Neutrophil (primary cell): ENCODE results near the gene NR3C2.

Source experiments
- H3K27ac ChIP-seq: fragments of 200-600 bp; sonication (generic); 2 replicates; pipeline ENCODE4 v1.5.1; 2016; ENCODE audit warnings: mild to moderate bottlenecking, moderate library complexity
- H3K27me3 ChIP-seq: fragments of 200-600 bp; sonication (generic); 2 replicates; pipeline ENCODE4 v1.6.0; 2016; ENCODE audit warnings: mild to moderate bottlenecking
- H3K36me3 ChIP-seq: fragments of 200-600 bp; sonication (generic); 2 replicates; pipeline ENCODE4 v1.5.1; 2017
- H3K4me1 ChIP-seq, 2 experiments: fragments of 200-600 bp in 1 of 2; sonication (generic) in 1 of 2; 1 replicate in 1 of 2; 2 replicates in 1 of 2; pipeline versions ENCODE4 v1.5.1 to v1.6.1; 2013 to 2016; ENCODE audit warnings: low read depth in 1 of 2, low read length in 1 of 2, mild to moderate bottlenecking in 1 of 2, moderate library complexity in 1 of 2; ENCODE audit not compliant: control insufficient read depth in 1 of 2, insufficient read depth in 1 of 2
- H3K4me3 ChIP-seq, 2 experiments: fragments of 200-600 bp in 1 of 2; sonication (generic) in 1 of 2; 1 replicate in 1 of 2; 2 replicates in 1 of 2; pipeline ENCODE4 v1.5.1; 2013 to 2016; ENCODE audit warnings: low read depth in 1 of 2, low read length in 1 of 2, mild to moderate bottlenecking in 1 of 2, moderate library complexity in 1 of 2
- H3K9me3 ChIP-seq: fragments of 200-600 bp; sonication (generic); 2 replicates; pipeline ENCODE4 v1.5.1; 2016
- CTCF ChIP-seq: fragments of 200-600 bp; sonication (generic); IDR thresholded peaks from 2 replicates; pipeline ENCODE4 v1.5.1; 2016; ENCODE audit warnings: antibody characterized with exemption

NR3C2 gene

GRCh38 chr4:148235809-148236208, 206.4 kb downstream of the NR3C2 start:
- Histone ChIP-seq H3K4me3 (no peak overlapping the region), H3K27me3 (no peaks in the 10 kb centered on the region), H3K36me3 (no peaks in the 10 kb centered on the region), H3K27ac (no peak overlapping the region), H3K4me1 (no peaks in the 10 kb centered on the region), H3K9me3 (no peaks in the 10 kb centered on the region)
- TF ChIP-seq CTCF: no peak

DNA sequence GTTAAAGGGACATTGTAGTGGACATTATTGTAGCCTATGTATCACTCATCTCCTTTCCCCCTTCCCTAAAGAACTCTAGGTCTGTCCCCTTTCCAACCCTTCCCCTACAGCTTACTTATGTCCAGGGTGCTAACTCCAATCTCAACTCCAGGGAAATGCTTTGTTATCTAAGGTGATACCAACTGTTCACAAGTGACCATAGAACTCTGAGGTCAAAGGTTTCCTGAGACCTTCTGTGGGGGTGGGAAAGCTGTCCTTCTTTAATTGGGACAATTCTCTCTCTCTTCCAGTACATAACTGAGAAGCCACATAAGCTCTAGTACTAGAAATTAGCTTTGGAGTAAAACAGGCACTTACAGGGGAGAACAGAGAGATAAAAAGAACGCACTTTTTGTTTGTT, 212.4 kb downstream of the NR3C2 start:
- Histone ChIP-seq H3K27me3 (no peaks in the 10 kb centered on the region), H3K4me3 (no peak overlapping the region), H3K27ac (no peak overlapping the region), H3K9me3 (no peaks in the 10 kb centered on the region), H3K4me1 (no peaks in the 10 kb centered on the region), H3K36me3 (no peaks in the 10 kb centered on the region)
- TF ChIP-seq CTCF: no peak

- Histone ChIP-seq H3K27me3 (no peaks in the 10 kb centered on the region), H3K27ac (no peak overlapping the region), H3K9me3 (no peaks in the 10 kb centered on the region), H3K4me1 (no peaks in the 10 kb centered on the region), H3K36me3 (no peaks in the 10 kb centered on the region), H3K4me3 (no peak overlapping the region)
- no peak for TF ChIP-seq CTCF
Measured at GRCh38 chr4:148229028-148229427, 213.2 kb downstream of the NR3C2 start.

- H3K27ac ChIP-seq: no peak overlapping the region
- no peaks in the 10 kb centered on the region for H3K36me3 ChIP-seq
- TF ChIP-seq CTCF: no peak
- no peaks in the 10 kb centered on the region for H3K9me3 ChIP-seq
- H3K4me1 ChIP-seq: no peaks in the 10 kb centered on the region
- H3K4me3 ChIP-seq: no peak overlapping the region
- no peaks in the 10 kb centered on the region for H3K27me3 ChIP-seq
Measured at GRCh38 chr4:148227147-148227546, 215.1 kb downstream of the NR3C2 start.

- Histone ChIP-seq H3K27ac (no peak overlapping the region), H3K4me1 (no peaks in the 10 kb centered on the region), H3K36me3 (no peaks in the 10 kb centered on the region), H3K27me3 (no peaks in the 10 kb centered on the region), H3K4me3 (no peak overlapping the region), H3K9me3 (no peaks in the 10 kb centered on the region)
- TF ChIP-seq CTCF: no peak
Measured at GRCh38 chr4:148226341-148226740, 215.9 kb downstream of the NR3C2 start.

DNA sequence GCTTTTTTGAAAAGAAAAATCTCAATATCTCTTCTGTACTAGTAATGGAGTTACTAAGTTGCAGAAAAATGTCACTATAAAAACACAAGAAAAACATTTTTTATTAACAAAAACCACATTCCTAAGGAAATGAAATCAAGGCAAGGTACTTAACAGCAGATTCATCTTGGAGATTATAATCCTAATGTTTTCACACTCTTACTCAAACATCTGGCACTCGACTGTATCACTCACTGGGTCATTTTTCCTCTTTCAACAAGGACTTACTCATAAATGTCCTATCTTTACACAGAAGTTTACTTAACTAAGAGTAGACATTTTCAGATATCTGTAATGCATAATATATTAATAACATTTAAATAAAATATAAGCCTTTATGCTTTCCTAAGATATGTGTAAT, 216.6 kb downstream of the NR3C2 start:
- Histone ChIP-seq H3K4me1 (no peaks in the 10 kb centered on the region), H3K9me3 (no peaks in the 10 kb centered on the region), H3K27ac (no peak overlapping the region), H3K4me3 (no peak overlapping the region), H3K36me3 (no peaks in the 10 kb centered on the region), H3K27me3 (no peaks in the 10 kb centered on the region)
- TF ChIP-seq CTCF: no peak
